Ishikawa (cell line): Measurements from ENCODE around the gene PDE8A.

Source experiments
- CEBPB ChIP-seq: IDR thresholded peaks from 2 replicates; pipeline ENCODE4 v1.6.1; 2012
- CREB1 ChIP-seq: IDR thresholded peaks from 2 replicates; pipeline ENCODE4 v1.6.1; 2012; ENCODE audit warnings: low read depth
- EGR1 ChIP-seq: IDR thresholded peaks from 2 replicates; pipeline ENCODE4 v1.6.1; 2012
- EP300 ChIP-seq: IDR thresholded peaks from 2 replicates; pipeline ENCODE4 v1.6.1; 2012; ENCODE audit warnings: borderline replicate concordance
- FOXM1 ChIP-seq: IDR thresholded peaks from 2 replicates; pipeline ENCODE4 v1.6.1; 2012; ENCODE audit warnings: low read depth, borderline replicate concordance
- NFIC ChIP-seq: IDR thresholded peaks from 2 replicates; pipeline ENCODE4 v1.6.1; 2012
- RAD21 ChIP-seq: IDR thresholded peaks from 2 replicates; pipeline ENCODE4 v1.6.1; 2012; ENCODE audit warnings: low read depth
- TAF1 ChIP-seq: IDR thresholded peaks from 2 replicates; pipeline ENCODE4 v1.6.1; 2012; ENCODE audit warnings: low read depth, mild to moderate bottlenecking
- TCF12 ChIP-seq: IDR thresholded peaks from 2 replicates; pipeline ENCODE4 v1.6.1; 2012; ENCODE audit warnings: low read depth
- TEAD4 ChIP-seq: IDR thresholded peaks from 2 replicates; pipeline ENCODE4 v1.6.1; 2012
- YY1 ChIP-seq: IDR thresholded peaks from 2 replicates; pipeline ENCODE4 v1.6.1; 2012; ENCODE audit warnings: low read depth
- ZBTB7A ChIP-seq: IDR thresholded peaks from 2 replicates; pipeline ENCODE4 v1.6.1; 2012; ENCODE audit warnings: low read depth
- TF ChIP-seq, protein P1 (sequence below): IDR thresholded peaks from 2 replicates; pipeline ENCODE4 v1.6.1; 2012; ENCODE audit warnings: low read depth, mild to moderate bottlenecking
- TF ChIP-seq, protein P2 (sequence below): IDR thresholded peaks from 2 replicates; pipeline ENCODE4 v1.6.1; 2012
- TF ChIP-seq, protein P3 (sequence below): IDR thresholded peaks from 2 replicates; pipeline ENCODE4 v1.6.1; 2012

Gene PDE8A

DNA sequence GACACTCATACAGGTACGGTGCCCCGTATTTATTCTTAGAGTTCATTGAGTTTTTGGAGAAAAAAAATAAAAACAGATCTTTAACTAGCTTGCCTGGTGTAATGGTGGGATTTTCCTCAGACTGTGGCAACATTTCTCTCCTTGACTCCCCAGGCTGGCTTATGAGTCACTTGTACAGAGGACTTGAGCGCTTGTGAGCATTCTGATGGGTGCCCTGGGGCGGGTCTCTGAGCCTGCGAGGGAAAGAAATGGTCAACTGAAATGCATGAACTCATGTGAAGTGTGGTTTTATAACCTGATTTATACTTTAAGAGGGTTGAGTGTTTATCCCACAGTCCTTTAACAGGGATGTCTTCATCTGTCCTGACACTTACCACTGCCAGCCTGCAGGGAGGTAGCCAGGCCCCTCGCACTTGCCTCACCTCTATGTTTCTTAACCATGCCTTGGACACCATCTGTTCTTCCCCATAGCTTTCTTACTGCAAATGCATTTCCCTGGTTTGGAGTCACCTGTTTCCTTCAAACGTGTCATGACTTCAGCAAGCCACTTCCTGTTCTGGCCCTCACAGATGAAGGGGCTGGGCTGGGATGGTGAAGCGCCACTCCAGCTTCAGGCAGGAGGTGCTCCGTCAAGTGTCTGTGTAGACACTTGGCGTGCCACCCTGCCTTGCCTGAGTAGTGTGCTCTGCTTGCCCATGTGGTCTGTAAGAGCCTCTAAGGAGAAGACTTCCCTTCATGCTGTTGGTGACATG, 118.7 kb downstream of the PDE8A start:
- TF ChIP-seq ZBTB7A, result no peak
- TF ChIP-seq, protein P1, sequence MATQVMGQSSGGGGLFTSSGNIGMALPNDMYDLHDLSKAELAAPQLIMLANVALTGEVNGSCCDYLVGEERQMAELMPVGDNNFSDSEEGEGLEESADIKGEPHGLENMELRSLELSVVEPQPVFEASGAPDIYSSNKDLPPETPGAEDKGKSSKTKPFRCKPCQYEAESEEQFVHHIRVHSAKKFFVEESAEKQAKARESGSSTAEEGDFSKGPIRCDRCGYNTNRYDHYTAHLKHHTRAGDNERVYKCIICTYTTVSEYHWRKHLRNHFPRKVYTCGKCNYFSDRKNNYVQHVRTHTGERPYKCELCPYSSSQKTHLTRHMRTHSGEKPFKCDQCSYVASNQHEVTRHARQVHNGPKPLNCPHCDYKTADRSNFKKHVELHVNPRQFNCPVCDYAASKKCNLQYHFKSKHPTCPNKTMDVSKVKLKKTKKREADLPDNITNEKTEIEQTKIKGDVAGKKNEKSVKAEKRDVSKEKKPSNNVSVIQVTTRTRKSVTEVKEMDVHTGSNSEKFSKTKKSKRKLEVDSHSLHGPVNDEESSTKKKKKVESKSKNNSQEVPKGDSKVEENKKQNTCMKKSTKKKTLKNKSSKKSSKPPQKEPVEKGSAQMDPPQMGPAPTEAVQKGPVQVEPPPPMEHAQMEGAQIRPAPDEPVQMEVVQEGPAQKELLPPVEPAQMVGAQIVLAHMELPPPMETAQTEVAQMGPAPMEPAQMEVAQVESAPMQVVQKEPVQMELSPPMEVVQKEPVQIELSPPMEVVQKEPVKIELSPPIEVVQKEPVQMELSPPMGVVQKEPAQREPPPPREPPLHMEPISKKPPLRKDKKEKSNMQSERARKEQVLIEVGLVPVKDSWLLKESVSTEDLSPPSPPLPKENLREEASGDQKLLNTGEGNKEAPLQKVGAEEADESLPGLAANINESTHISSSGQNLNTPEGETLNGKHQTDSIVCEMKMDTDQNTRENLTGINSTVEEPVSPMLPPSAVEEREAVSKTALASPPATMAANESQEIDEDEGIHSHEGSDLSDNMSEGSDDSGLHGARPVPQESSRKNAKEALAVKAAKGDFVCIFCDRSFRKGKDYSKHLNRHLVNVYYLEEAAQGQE, result no peak
- no peak for TF ChIP-seq TCF12
- no peak for TF ChIP-seq TEAD4
- TF ChIP-seq TAF1, result no peak
- TF ChIP-seq EP300, result no peak
- TF ChIP-seq CREB1, result no peak
- TF ChIP-seq, protein P2, sequence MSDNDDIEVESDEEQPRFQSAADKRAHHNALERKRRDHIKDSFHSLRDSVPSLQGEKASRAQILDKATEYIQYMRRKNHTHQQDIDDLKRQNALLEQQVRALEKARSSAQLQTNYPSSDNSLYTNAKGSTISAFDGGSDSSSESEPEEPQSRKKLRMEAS, result no peak
- no peak for TF ChIP-seq YY1
- TF ChIP-seq, protein P3, sequence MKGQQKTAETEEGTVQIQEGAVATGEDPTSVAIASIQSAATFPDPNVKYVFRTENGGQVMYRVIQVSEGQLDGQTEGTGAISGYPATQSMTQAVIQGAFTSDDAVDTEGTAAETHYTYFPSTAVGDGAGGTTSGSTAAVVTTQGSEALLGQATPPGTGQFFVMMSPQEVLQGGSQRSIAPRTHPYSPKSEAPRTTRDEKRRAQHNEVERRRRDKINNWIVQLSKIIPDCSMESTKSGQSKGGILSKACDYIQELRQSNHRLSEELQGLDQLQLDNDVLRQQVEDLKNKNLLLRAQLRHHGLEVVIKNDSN, result no peak
- TF ChIP-seq EGR1, result no peak
- TF ChIP-seq FOXM1, result no peak
- no peak for TF ChIP-seq RAD21
- TF ChIP-seq CEBPB, result no peak
- no peak for TF ChIP-seq NFIC

DNA sequence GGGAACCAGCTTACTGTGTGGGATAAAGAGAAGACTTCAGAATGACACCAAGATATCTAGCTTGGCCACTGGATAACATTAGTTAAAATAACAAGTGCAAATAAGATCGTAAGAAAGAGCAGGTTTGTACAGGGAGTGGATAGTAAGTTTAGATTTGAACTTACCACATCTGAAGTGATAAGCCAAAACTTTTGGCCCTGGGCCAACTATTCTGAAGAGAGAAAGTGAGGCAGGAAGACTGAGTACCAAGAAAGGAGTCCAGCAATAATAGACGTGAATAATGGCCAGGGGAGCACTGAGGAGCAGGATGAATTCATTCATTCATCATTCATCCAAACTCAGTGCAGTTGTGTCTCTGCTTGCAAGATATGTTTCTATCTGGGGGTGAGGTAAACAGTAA, 122.9 kb downstream of the PDE8A start:
- TF ChIP-seq CREB1 (no peak), CEBPB (no peak), EGR1 (no peak), EP300 (no peak), NFIC (peak; percentile 38; the same call in 1 of the 2 replicates), RAD21 (no peak)
- TF ChIP-seq, protein P3, result no peak
- TF ChIP-seq, protein P2, result no peak

DNA sequence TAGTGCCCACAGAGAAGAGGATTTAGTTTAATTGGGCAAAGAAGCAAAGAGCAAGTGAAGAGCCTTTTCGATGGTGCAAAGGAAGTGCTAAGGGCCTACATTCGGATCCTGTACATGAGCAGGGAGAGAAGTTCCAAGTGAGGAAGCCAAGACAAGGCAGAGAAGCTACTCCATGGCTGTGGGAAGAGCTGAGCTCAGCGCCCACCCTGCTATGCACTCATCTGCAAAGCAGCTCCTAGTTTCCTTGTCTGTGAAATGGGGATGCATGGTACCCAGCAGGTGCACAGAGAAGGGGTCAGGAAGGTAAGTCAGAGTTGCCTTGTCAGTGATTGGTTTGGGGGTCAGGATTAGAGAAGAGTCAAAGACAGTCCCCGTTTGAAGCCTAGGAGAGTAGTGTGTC, 126.5 kb downstream of the PDE8A start:
- TF ChIP-seq TEAD4 (no peak), RAD21 (no peak), EP300 (no peak), CREB1 (no peak), CEBPB (no peak), TAF1 (no peak), YY1 (no peak), FOXM1 (no peak), TCF12 (no peak), NFIC (no peak)
- TF ChIP-seq, protein P3, result no peak
- TF ChIP-seq, protein P2, result no peak

DNA sequence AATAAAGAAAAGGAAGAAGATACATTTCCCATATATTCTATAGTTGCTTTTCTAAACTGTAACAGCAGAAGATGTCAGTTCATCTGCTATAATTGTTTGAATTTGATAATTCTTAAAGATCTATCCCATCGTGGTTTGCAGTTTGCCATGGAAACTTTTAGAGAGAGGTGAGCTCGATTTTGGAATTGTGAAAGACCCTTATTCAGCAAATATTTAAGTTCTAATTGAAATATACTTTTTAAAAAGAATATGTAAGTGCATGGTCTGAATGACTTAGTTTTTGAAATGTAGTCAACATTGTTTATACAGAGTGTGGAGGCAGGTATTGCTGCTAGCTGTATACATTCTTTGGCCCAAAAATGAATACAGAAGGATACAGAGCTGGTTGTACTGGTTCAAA, 127.7 kb downstream of the PDE8A start:
- no peak for TF ChIP-seq CREB1
- TF ChIP-seq, protein P1, result no peak
- TF ChIP-seq FOXM1, result no peak
- TF ChIP-seq TEAD4, result no peak
- TF ChIP-seq NFIC, result no peak
- TF ChIP-seq RAD21, result no peak
- no peak for TF ChIP-seq EP300
- TF ChIP-seq YY1, result no peak
- TF ChIP-seq, protein P2, result no peak
- TF ChIP-seq TCF12, result no peak

DNA sequence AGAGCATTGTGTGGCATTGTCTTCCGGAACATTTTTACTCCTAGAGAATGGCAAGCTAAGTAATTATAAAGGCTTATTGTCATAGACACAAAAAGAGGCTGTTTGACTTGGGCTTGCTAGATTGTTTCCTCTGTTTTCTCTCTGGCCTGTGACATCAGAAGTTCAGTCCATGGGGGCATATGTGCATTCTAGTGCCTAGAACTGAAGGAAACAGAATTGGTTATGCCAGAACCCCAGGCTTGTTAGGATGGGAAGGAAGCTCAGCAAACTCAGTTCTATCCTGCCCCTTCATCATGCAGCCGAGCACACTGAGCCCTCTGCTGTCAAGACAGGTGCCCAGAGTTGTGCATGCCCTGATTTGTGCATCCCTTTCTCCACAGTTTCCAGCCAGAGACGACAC, 131.3 kb downstream of the PDE8A start:
- no peak for TF ChIP-seq YY1
- TF ChIP-seq, protein P1, result no peak
